NB4 (cell line): ENCODE measurements around the gene GALNT13.

Experiments
- MYC ChIP-seq: IDR thresholded peaks from 2 replicates; pipeline ENCODE4 v1.6.1; 2011; ENCODE audit warnings: low read depth, low read length
- TF ChIP-seq, protein P1 (sequence below): IDR thresholded peaks from one replicate; pipeline ENCODE4 v1.5.1; 2012; ENCODE audit warnings: low read depth, low read length

DNA sequence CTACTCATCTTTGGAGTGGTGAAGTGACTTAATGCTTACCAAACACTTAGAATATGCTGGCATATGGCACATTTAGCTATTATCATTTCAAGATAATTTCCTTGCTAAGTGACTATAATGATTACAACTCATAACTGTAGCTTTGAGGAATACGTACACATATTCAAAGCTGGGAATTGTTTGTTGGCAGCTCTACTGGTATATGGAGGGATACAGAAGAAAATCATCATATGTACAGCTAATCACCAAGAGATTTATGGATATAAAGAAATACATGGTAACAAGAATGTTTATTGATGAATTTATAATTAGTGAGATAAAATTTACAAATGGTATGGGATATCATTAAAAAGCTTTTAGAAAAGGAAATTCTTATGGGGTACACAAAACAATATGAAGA lies 207.2 kb downstream of the GALNT13 start:
- TF ChIP-seq, protein P1, sequence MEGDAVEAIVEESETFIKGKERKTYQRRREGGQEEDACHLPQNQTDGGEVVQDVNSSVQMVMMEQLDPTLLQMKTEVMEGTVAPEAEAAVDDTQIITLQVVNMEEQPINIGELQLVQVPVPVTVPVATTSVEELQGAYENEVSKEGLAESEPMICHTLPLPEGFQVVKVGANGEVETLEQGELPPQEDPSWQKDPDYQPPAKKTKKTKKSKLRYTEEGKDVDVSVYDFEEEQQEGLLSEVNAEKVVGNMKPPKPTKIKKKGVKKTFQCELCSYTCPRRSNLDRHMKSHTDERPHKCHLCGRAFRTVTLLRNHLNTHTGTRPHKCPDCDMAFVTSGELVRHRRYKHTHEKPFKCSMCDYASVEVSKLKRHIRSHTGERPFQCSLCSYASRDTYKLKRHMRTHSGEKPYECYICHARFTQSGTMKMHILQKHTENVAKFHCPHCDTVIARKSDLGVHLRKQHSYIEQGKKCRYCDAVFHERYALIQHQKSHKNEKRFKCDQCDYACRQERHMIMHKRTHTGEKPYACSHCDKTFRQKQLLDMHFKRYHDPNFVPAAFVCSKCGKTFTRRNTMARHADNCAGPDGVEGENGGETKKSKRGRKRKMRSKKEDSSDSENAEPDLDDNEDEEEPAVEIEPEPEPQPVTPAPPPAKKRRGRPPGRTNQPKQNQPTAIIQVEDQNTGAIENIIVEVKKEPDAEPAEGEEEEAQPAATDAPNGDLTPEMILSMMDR, result no peak
- no peak for TF ChIP-seq MYC
